HG03025 (cell line): ENCODE results near the gene PLCL1.
A peak's percentile ranks its signal among the peaks of the same experiment; 100 is the strongest.

Source experiments
- ATAC-seq: cut with Tn5 transposase; IDR thresholded peaks from one replicate; pipeline ENCODE4 v1.9.1; 2021; ENCODE audit warnings: mild to moderate bottlenecking, moderate library complexity; ENCODE audit not compliant: unreplicated experiment, low FRiP score

The PLCL1 gene

GRCh38 chr2:197883354-197884032 lies 79.1 kb downstream of the PLCL1 start:
- ATAC-seq = no peak

GRCh38 chr2:197884252-197884651 lies 79.9 kb downstream of the PLCL1 start:
- ATAC-seq = no peak

- ATAC-seq = no peak
These were observed 80.7 kb downstream of the PLCL1 start for GRCh38 chr2:197885126-197885525.

GRCh38 chr2:197885587-197885986 lies 81.2 kb downstream of the PLCL1 start:
- ATAC-seq = no peak

- ATAC-seq = no peak
These were observed 83.9 kb downstream of the PLCL1 start for GRCh38 chr2:197888321-197888720.

- peak; percentile 98 for ATAC-seq
These were observed 84.6 kb downstream of the PLCL1 start for GRCh38 chr2:197889041-197889440.

GRCh38 chr2:197890168-197890567 lies 85.8 kb downstream of the PLCL1 start:
- no peak for ATAC-seq

- ATAC-seq = no peak
These were observed 87.6 kb downstream of the PLCL1 start for GRCh38 chr2:197891897-197892442.

- peak; percentile 45 for ATAC-seq
These were observed 89.2 kb downstream of the PLCL1 start for GRCh38 chr2:197893403-197894177.

- no peak for ATAC-seq
These were observed 90.4 kb downstream of the PLCL1 start for GRCh38 chr2:197894751-197895274.

- no peak for ATAC-seq
These were observed 93.7 kb downstream of the PLCL1 start for GRCh38 chr2:197897960-197898678.

GRCh38 chr2:197904446-197904845 lies 100.1 kb downstream of the PLCL1 start:
- no peak for ATAC-seq

- no peak for ATAC-seq
These were observed 103.8 kb downstream of the PLCL1 start for GRCh38 chr2:197908156-197908555.

- ATAC-seq = no peak
These were observed 104.8 kb downstream of the PLCL1 start for GRCh38 chr2:197908990-197909776.

GRCh38 chr2:197911667-197912066 lies 107.3 kb downstream of the PLCL1 start:
- ATAC-seq = no peak

- ATAC-seq = no peak
These were observed 108.7 kb downstream of the PLCL1 start for GRCh38 chr2:197913084-197913483.

GRCh38 chr2:197914778-197915177 lies 110.4 kb downstream of the PLCL1 start:
- ATAC-seq = no peak

GRCh38 chr2:197915548-197916265 lies 111.3 kb downstream of the PLCL1 start:
- no peak for ATAC-seq

- ATAC-seq = no peak
These were observed 115.1 kb downstream of the PLCL1 start for GRCh38 chr2:197919487-197919886.
